Colon (tissue), 2 donors: ENCODE measurements around the gene LGR6.
"Not testable (repeated sequence)": the region's sequence is repeated elsewhere in the genome, so short reads cannot be mapped to it uniquely, and the experiment has no call there.

Source experiments
- FAIRE-seq: peaks from 2 replicates; lab custom pipeline; 2012; peaks lifted over from hg19 to GRCh38; lab: Jason Lieb, UNC
- donor health status: control.
- donor health status: control.

LGR6 gene

GRCh38 chr1:202240226-202240625, 46.6 kb downstream of the LGR6 start:
- not testable (repeated sequence) for FAIRE-seq

- no peak for FAIRE-seq
Measured at GRCh38 chr1:202240956-202241355, 47.4 kb downstream of the LGR6 start.

- no peak for FAIRE-seq
Measured at GRCh38 chr1:202241376-202242079, 47.9 kb downstream of the LGR6 start.

- FAIRE-seq, result no peak
Measured at GRCh38 chr1:202242080-202242419, 48.5 kb downstream of the LGR6 start.

- no peak for FAIRE-seq
Measured at GRCh38 chr1:202243006-202243405, 49.4 kb downstream of the LGR6 start.

- FAIRE-seq, result no peak
Measured at GRCh38 chr1:202244841-202245261, 51.3 kb downstream of the LGR6 start.

GRCh38 chr1:202245391-202245790, 51.8 kb downstream of the LGR6 start:
- FAIRE-seq, result no peak

- FAIRE-seq, result no peak
Measured at GRCh38 chr1:202247104-202247503, 53.5 kb downstream of the LGR6 start.

GRCh38 chr1:202247837-202248795, 54.5 kb downstream of the LGR6 start:
- FAIRE-seq, result no peak

- FAIRE-seq, result no peak
Measured at GRCh38 chr1:202248861-202249260, 55.3 kb downstream of the LGR6 start.

- no peak for FAIRE-seq
Measured at GRCh38 chr1:202249436-202249835, 55.8 kb downstream of the LGR6 start.

- FAIRE-seq, result no peak
Measured at GRCh38 chr1:202249846-202250245, 56.2 kb downstream of the LGR6 start.

GRCh38 chr1:202250982-202251381, 57.4 kb downstream of the LGR6 start:
- FAIRE-seq, result no peak

GRCh38 chr1:202251424-202252256, 58.0 kb downstream of the LGR6 start:
- FAIRE-seq, result no peak

GRCh38 chr1:202252271-202252670, 58.7 kb downstream of the LGR6 start:
- no peak for FAIRE-seq

- no peak for FAIRE-seq
Measured at GRCh38 chr1:202254454-202255252, 61.1 kb downstream of the LGR6 start.

- no peak for FAIRE-seq
Measured at GRCh38 chr1:202255343-202255742, 61.7 kb downstream of the LGR6 start.

- FAIRE-seq, result no peak
Measured at GRCh38 chr1:202259705-202260104, 66.1 kb downstream of the LGR6 start.

- not testable (repeated sequence) for FAIRE-seq
Measured at GRCh38 chr1:202261209-202261958, 67.8 kb downstream of the LGR6 start.

GRCh38 chr1:202263628-202264027, 70.0 kb downstream of the LGR6 start:
- no peak for FAIRE-seq

- no peak for FAIRE-seq
Measured at GRCh38 chr1:202264300-202264699, 70.7 kb downstream of the LGR6 start.
